H1 (cell line): ENCODE results near the gene TEX51. TPM values are rescaled to one million over a fixed set of nuclear protein-coding genes. Genes with fewer than 3 reads are reported as not detected.

ENCODE experiments used
- CTCF ChIA-PET: fragments of 300-600 bp; sonication (Branson Sonifier 250); formaldehyde crosslinking; loops from one replicate; lab custom pipeline; 2021; ENCODE audit not compliant: partially characterized antibody; lab: Charles Lee
- POLR2A ChIA-PET: fragments of 300-600 bp; sonication (Branson Sonifier 250); formaldehyde crosslinking; loops from one replicate; lab custom pipeline; 2021; ENCODE audit warnings: inconsistent platforms; ENCODE audit not compliant: partially characterized antibody; lab: Charles Lee
- DNase-seq, 2 experiments: peaks; one replicate each; pipeline versions ENCODE4 v3.0.0 to v3.0.0-alpha.2; 2010 to 2022; ENCODE audit warnings: low spot score in 2 of 2, low read depth in 1 of 2, mixed read lengths in 1 of 2
- FAIRE-seq: peaks from 2 replicates; lab custom pipeline; 2011; peaks lifted over from hg19 to GRCh38; lab: Jason Lieb, UNC
- H2AFZ ChIP-seq: 2 replicates; pipeline ENCODE4 v1.8.1; 2012; ENCODE audit warnings: low read length, inconsistent platforms
- H2AK5ac ChIP-seq: 2 replicates; pipeline ENCODE4 v1.6.1; 2013; ENCODE audit warnings: low read depth, low read length
- H2BK120ac ChIP-seq: replicated peaks from 2 replicates; pipeline ENCODE3; 2013; ENCODE audit warnings: low read depth, low read length, inconsistent platforms
- H2BK12ac ChIP-seq: 2 replicates; pipeline ENCODE4 v1.6.1; 2013; ENCODE audit warnings: low read depth, low read length
- H2BK15ac ChIP-seq: 2 replicates; pipeline ENCODE4 v1.6.1; 2013; ENCODE audit warnings: low read length
- H2BK20ac ChIP-seq: 2 replicates; pipeline ENCODE4 v1.6.1; 2013; ENCODE audit warnings: low read length
- H2BK5ac ChIP-seq: 2 replicates; pipeline ENCODE4 v1.6.1; 2013; ENCODE audit warnings: low read depth, low read length
- H3K14ac ChIP-seq: 2 replicates; pipeline ENCODE4 v1.6.1; 2013; ENCODE audit warnings: inconsistent platforms; ENCODE audit not compliant: insufficient read length
- H3K18ac ChIP-seq: 2 replicates; pipeline ENCODE4 v1.6.1; 2013; ENCODE audit warnings: low read length; ENCODE audit errors: extremely low read depth
- H3K23ac ChIP-seq: 2 replicates; pipeline ENCODE4 v1.6.1; 2013; ENCODE audit warnings: inconsistent platforms; ENCODE audit not compliant: insufficient read length
- H3K23me2 ChIP-seq: 2 replicates; pipeline ENCODE4 v1.6.1; 2013; ENCODE audit warnings: low read depth, low read length
- H3K27ac ChIP-seq: 2 replicates; pipeline ENCODE4 v1.6.1; 2011; ENCODE audit warnings: low read depth, low read length, inconsistent platforms
- H3K27me3 ChIP-seq, 4 experiments: replicated peaks in 1 of 4; 1 replicate in 1 of 4; 2 replicates in 3 of 4; pipeline versions ENCODE4 v1.6.1 to v1.8.1; 2011 to 2013; ENCODE audit warnings: low read length in 3 of 4, mild to moderate bottlenecking in 3 of 4, inconsistent platforms in 2 of 4, mixed read lengths in 2 of 4, moderate library complexity in 1 of 4; ENCODE audit not compliant: control insufficient read depth in 3 of 4, insufficient read depth in 3 of 4; ENCODE audit errors: extremely low read depth in 1 of 4
- H3K36me3 ChIP-seq, 4 experiments: 2 replicates each; pipeline versions ENCODE4 v1.6.1 to v1.8.1; 2011 to 2013; ENCODE audit warnings: mild to moderate bottlenecking in 4 of 4, low read length in 3 of 4, moderate library complexity in 2 of 4, control low read depth in 1 of 4, inconsistent platforms in 1 of 4; ENCODE audit not compliant: insufficient read depth in 4 of 4, control insufficient read depth in 2 of 4
- H3K4ac ChIP-seq: replicated peaks from 2 replicates; pipeline ENCODE3; 2013; ENCODE audit warnings: low read length, low read depth, mixed read lengths, inconsistent platforms; ENCODE audit not compliant: insufficient read length
- H3K4me1 ChIP-seq, 4 experiments: replicated peaks in 1 of 4; 1 replicate in 1 of 4; 2 replicates in 3 of 4; pipeline versions ENCODE4 v1.6.1 to v1.8.1; 2011 to 2013; ENCODE audit warnings: low read length in 3 of 4, inconsistent platforms in 2 of 4, mixed read lengths in 1 of 4; ENCODE audit not compliant: insufficient read depth in 4 of 4, control insufficient read depth in 3 of 4
- H3K4me2 ChIP-seq, 2 experiments: 2 replicates each; pipeline versions ENCODE4 v1.6.1 to v1.8.1; 2011 to 2013; ENCODE audit warnings: low read depth in 2 of 2, low read length in 2 of 2, control low read depth in 1 of 2, inconsistent platforms in 1 of 2, mild to moderate bottlenecking in 1 of 2; ENCODE audit not compliant: insufficient read depth in 1 of 2
- H3K4me3 ChIP-seq, 4 experiments: fragments of 200-600, 300-600 bp in 1 of 4; sonication (generic), shearing (Covaris generic), sonication (Bioruptor Twin) in 1 of 4; 2 replicates each; pipeline versions ENCODE4 v1.5.1 to v1.8.1; 2011 to 2016; ENCODE audit warnings: low read length in 4 of 4, low read depth in 3 of 4, control low read depth in 2 of 4, inconsistent platforms in 2 of 4, mild to moderate bottlenecking in 2 of 4, mixed read lengths in 1 of 4, moderate library complexity in 1 of 4; ENCODE audit not compliant: insufficient read depth in 2 of 4; ENCODE audit errors: extremely low read depth in 1 of 4
- H3K56ac ChIP-seq: replicated peaks from 2 replicates; pipeline ENCODE3; 2013; ENCODE audit warnings: low read depth, mild to moderate bottlenecking, mixed read lengths, low read length, inconsistent platforms; ENCODE audit not compliant: insufficient read length
- H3K79me1 ChIP-seq: 2 replicates; pipeline ENCODE4 v1.6.1; 2013; ENCODE audit warnings: low read depth, low read length, control low read depth
- H3K79me2 ChIP-seq, 2 experiments: 2 replicates each; pipeline versions ENCODE4 v1.6.1 to v1.8.1; 2012 to 2013; ENCODE audit warnings: low read length in 2 of 2, mild to moderate bottlenecking in 2 of 2, inconsistent platforms in 1 of 2; ENCODE audit not compliant: insufficient read depth in 2 of 2, control insufficient read depth in 1 of 2
- H3K9ac ChIP-seq, 4 experiments: replicated peaks in 1 of 4; 1 replicate in 1 of 4; 2 replicates in 3 of 4; pipeline versions ENCODE4 v1.6.1 to v1.8.1; 2011 to 2013; ENCODE audit warnings: low read depth in 3 of 4, low read length in 3 of 4, control low read depth in 2 of 4, mild to moderate bottlenecking in 2 of 4, moderate library complexity in 2 of 4, inconsistent platforms in 1 of 4; ENCODE audit errors: extremely low read depth in 1 of 4
- H3K9me3 ChIP-seq, 2 experiments: 2 replicates each; pipeline versions ENCODE4 v1.6.1 to v1.8.1; 2012 to 2013; ENCODE audit warnings: mild to moderate bottlenecking in 2 of 2, moderate library complexity in 2 of 2, control low read depth in 1 of 2, inconsistent platforms in 1 of 2, low read depth in 1 of 2, low read length in 1 of 2, mixed read lengths in 1 of 2; ENCODE audit not compliant: insufficient read depth in 2 of 2
- H4K20me1 ChIP-seq, 2 experiments: replicated peaks in 1 of 2; 2 replicates each; pipeline versions ENCODE3 to v1.8.1; 2011 to 2013; ENCODE audit warnings: inconsistent platforms in 2 of 2, low read length in 2 of 2, mild to moderate bottlenecking in 1 of 2; ENCODE audit not compliant: insufficient read depth in 2 of 2, control insufficient read depth in 1 of 2
- H4K5ac ChIP-seq: 2 replicates; pipeline ENCODE4 v1.6.1; 2013; ENCODE audit warnings: low read length, low read depth, mixed read lengths, inconsistent platforms; ENCODE audit not compliant: insufficient read length
- H4K8ac ChIP-seq: 2 replicates; pipeline ENCODE4 v1.8.0; 2013; ENCODE audit warnings: mild to moderate bottlenecking, moderate library complexity, low read length, inconsistent platforms; ENCODE audit not compliant: insufficient read depth; ENCODE audit errors: extremely low read depth
- H4K91ac ChIP-seq: replicated peaks from 2 replicates; pipeline ENCODE3; 2013; ENCODE audit warnings: low read length, mixed read lengths, inconsistent platforms; ENCODE audit not compliant: insufficient read length
- CBX8 ChIP-seq: fragments of 300-800, 300-1000 bp; sonication (generic); IDR thresholded peaks from 2 replicates; pipeline ENCODE4 v1.7.1; 2016; ENCODE audit warnings: low read depth, low read length, borderline replicate concordance
- MAFK ChIP-seq: IDR thresholded peaks from 2 replicates; pipeline ENCODE4 v1.6.1; 2012; ENCODE audit warnings: low read depth, mild to moderate bottlenecking, improper control_type of control experiment, low read length
- NRF1 ChIP-seq: IDR thresholded peaks from 2 replicates; pipeline ENCODE4 v1.6.1; 2011; ENCODE audit warnings: mild to moderate bottlenecking, low read depth, low read length, improper control_type of control experiment
- POLR2A ChIP-seq, 2 experiments: IDR thresholded peaks; 1 replicate in 1 of 2; 2 replicates in 1 of 2; pipeline ENCODE4 v1.6.1; 2011; ENCODE audit warnings: low read depth in 2 of 2, low read length in 2 of 2, mild to moderate bottlenecking in 2 of 2; ENCODE audit errors: control extremely low read depth in 1 of 2
- SP2 ChIP-seq: IDR thresholded peaks from 2 replicates; pipeline ENCODE4 v1.6.1; 2012; ENCODE audit warnings: mild to moderate bottlenecking, low read length, inconsistent platforms
- WGBS, 2 experiments: shearing (Covaris generic) in 1 of 2; methylation state at CpG; one replicate each; pipeline versions ENCODE4 v1.1.6 to v1.1.7; 2013 to 2015; ENCODE audit warnings: low lambda C conversion rate in 2 of 2, mixed read lengths in 2 of 2, inconsistent platforms in 1 of 2, low coverage in 1 of 2, missing lambda C conversion rate in 1 of 2; ENCODE audit not compliant: insufficient replicate concordance in 2 of 2, insufficient coverage in 1 of 2, insufficient read length in 1 of 2; ENCODE audit errors: extremely low coverage in 1 of 2, missing lambda C conversion rate in 1 of 2; 5-methylcytosine and 5-hydroxymethylcytosine counted together
- polyA plus RNA-seq, 7 experiments: library from polyadenylated mRNA; depleted of rRNA in 3 of 7; stranded (reverse) in 5 of 7; unstranded in 2 of 7; fragments of >200 nt in 5 of 7; fragments of 200-250 nt in 2 of 7; gene quantifications; 1 replicate in 5 of 7; 2 replicates in 1 of 7; 4 replicates in 1 of 7; pipeline versions ENCODE4 v1.2.1 to v1.2.3, GENCODE V29; 2011 to 2013; ENCODE audit warnings: missing spikeins in 2 of 7, mixed read lengths in 2 of 7
- total RNA-seq: library from RNA; stranded (reverse); fragmentation: NEBNext Ultra II Directional; extraction: Animal tissue kit (Norgen Biotek cat#: 25700); gene quantifications from 2 replicates; pipeline ENCODE4 v1.2.1, GENCODE V29; 2021

TEX51 gene
- total and polyA plus RNA-seq, 2 of the 8 experiments (the other 6 are each of a cell fraction or from before 2014, with no cell fraction given): not detected

DNA sequence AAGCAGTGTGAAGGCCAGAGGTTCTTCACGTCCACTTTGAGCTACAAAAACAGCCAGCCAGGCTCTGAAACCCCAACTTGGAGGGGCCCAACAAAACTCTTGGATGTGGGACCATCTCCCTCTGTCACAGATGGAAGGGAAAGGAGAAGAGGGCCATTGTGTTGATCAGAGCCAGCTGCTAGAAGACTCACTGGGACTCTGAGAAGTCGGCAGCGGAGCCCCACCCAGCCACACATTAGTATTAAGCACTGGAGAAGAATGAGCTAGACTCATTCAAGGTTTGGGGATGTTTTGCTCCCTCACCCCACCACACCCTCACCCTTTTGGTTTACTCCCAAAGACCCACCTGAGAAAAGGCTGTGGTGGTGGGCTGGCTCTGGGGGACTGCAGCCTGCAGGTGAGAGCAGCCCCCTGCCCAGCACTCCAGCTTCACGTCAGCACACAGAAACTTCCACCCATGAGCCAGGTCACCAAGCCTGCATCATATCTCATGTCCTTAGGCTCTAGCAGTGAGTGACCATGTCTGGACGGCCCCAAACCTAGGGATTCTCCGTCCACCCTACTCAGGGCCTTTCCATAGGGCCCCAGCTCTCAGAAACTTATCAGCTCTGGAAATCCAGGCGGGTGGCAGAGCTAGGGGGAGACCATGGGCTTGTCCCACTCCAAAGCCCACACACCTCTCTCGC is 12.6 kb downstream of the TEX51 start:
- no peak overlapping the region for H3K23ac ChIP-seq
- H3K23me2 ChIP-seq: no peaks in the 10 kb centered on the region
- H3K4ac ChIP-seq: no peak overlapping the region
- no peak overlapping the region for H3K9ac ChIP-seq
- no peak overlapping the region for H3K18ac ChIP-seq
- no peak overlapping the region for H2BK20ac ChIP-seq
- H3K27ac ChIP-seq: no peak overlapping the region
- H2BK15ac ChIP-seq: no peak overlapping the region
- H3K4me1 ChIP-seq: no peaks in the 10 kb centered on the region; a peak in 2 of 7 replicates
- no peak for TF ChIP-seq MAFK
- no peak for TF ChIP-seq SP2
- TF ChIP-seq POLR2A (IDR thresholded peaks at IDR 0.05; ENCODE audit: control extremely low read depth in 1 of 2, low read depth in 2 of 2, low read length in 2 of 2): no peak
- TF ChIP-seq NRF1: no peak
- TF ChIP-seq CBX8: no peak
- no peak overlapping the region for H4K5ac ChIP-seq
- no peak overlapping the region for H2BK12ac ChIP-seq
- no peaks in the 10 kb centered on the region for H4K20me1 ChIP-seq
- H2BK120ac ChIP-seq: no peak overlapping the region
- no peak overlapping the region for H2BK5ac ChIP-seq
- no peak overlapping the region for H3K14ac ChIP-seq
- 84% methylated on average over 8 of the region's 8 CpGs; no CpG with 5 or more reads in 1 of the 2 experiments for WGBS, 2 experiments
- no peak overlapping the region for H3K4me3 ChIP-seq
- H3K79me1 ChIP-seq: no peaks in the 10 kb centered on the region
- no peak overlapping the region for H2AK5ac ChIP-seq
- ChIA-PET POLR2A (no interaction called here), CTCF (interaction anchor here (1.3 kb wide), 1 partner anchor 21 kb away, joined by 6 read pairs; no protein-coding TSS in a partner anchor)
- no peak overlapping the region for H4K8ac ChIP-seq
- no peak overlapping the region for H2AFZ ChIP-seq
- no peaks in the 10 kb centered on the region for H3K79me2 ChIP-seq
- no peaks in the 10 kb centered on the region for H3K27me3 ChIP-seq
- H3K4me2 ChIP-seq: no peak overlapping the region
- no peak overlapping the region for H4K91ac ChIP-seq
- DNase-seq (peak in 1 of 2 experiments; percentile 13), FAIRE-seq (no peak)
- H3K9me3 ChIP-seq: no peaks in the 10 kb centered on the region
- no peaks in the 10 kb centered on the region for H3K36me3 ChIP-seq
- no peak overlapping the region for H3K56ac ChIP-seq
